HepG2 (cell line): ENCODE results near the gene DAD1. TPM values are rescaled to one million over a fixed set of nuclear protein-coding genes. Genes with fewer than 3 reads are reported as not detected.

Source experiments
- AKNA ChIP-seq: sonication (generic); formaldehyde crosslinking; IDR thresholded peaks from 2 replicates; pipeline ENCODE4 v1.4.0; 2020; ENCODE audit warnings: missing genetic modification reagents, borderline replicate concordance
- BHLHE40 ChIP-seq: IDR thresholded peaks from 2 replicates; pipeline ENCODE4 v1.6.1; 2011; ENCODE audit warnings: low read length, improper control_type of control experiment
- DPF2 ChIP-seq: sonication (generic); formaldehyde crosslinking; IDR thresholded peaks from 2 replicates; pipeline ENCODE4 v1.4.0; 2020; ENCODE audit warnings: mild to moderate bottlenecking, low read depth, missing genetic modification reagents, borderline replicate concordance
- DRAP1 ChIP-seq: IDR thresholded peaks from 2 replicates; pipeline ENCODE4 v1.6.1; 2016; ENCODE audit warnings: missing genetic modification reagents, missing compliant biosample characterization
- ELF1 ChIP-seq: sonication (generic); formaldehyde crosslinking; IDR thresholded peaks from 2 replicates; pipeline ENCODE4 v1.4.0; 2020; ENCODE audit warnings: missing genetic modification reagents
- ELF4 ChIP-seq: sonication (generic); formaldehyde crosslinking; IDR thresholded peaks from 2 replicates; pipeline ENCODE4 v1.5.0; 2020; ENCODE audit warnings: missing genetic modification reagents, mild to moderate bottlenecking, moderate library complexity, borderline replicate concordance
- GTF3A ChIP-seq: sonication (generic); formaldehyde crosslinking; conservative IDR thresholded peaks from 2 replicates; pipeline ENCODE4 v1.4.0; 2020; ENCODE audit warnings: mild to moderate bottlenecking, missing genetic modification reagents
- NAIF1 ChIP-seq: sonication (generic); formaldehyde crosslinking; IDR thresholded peaks from 2 replicates; pipeline ENCODE4 v1.5.0; 2020; ENCODE audit warnings: mild to moderate bottlenecking, missing genetic modification reagents, borderline replicate concordance
- NFIB ChIP-seq: sonication (generic); formaldehyde crosslinking; IDR thresholded peaks from 2 replicates; pipeline ENCODE4 v1.9.0; 2021; ENCODE audit warnings: missing genetic modification reagents, mild to moderate bottlenecking, borderline replicate concordance
- NFRKB ChIP-seq: fragments of 450-650 bp; IDR thresholded peaks from 2 replicates; pipeline ENCODE4 v1.6.1; 2017
- ONECUT2 ChIP-seq: sonication (generic); formaldehyde crosslinking; IDR thresholded peaks from 2 replicates; pipeline ENCODE4 v1.4.0; 2020; ENCODE audit warnings: missing genetic modification reagents
- PHF21A ChIP-seq: sonication (generic); formaldehyde crosslinking; IDR thresholded peaks from 2 replicates; pipeline ENCODE4 v1.5.0; 2020; ENCODE audit warnings: mild to moderate bottlenecking, missing genetic modification reagents
- PHF5A ChIP-seq: IDR thresholded peaks from one replicate; pipeline ENCODE4 v1.6.1; 2018; ENCODE audit warnings: low read depth, missing genetic modification reagents; ENCODE audit not compliant: unreplicated experiment
- POGK ChIP-seq: sonication (generic); formaldehyde crosslinking; conservative IDR thresholded peaks from 2 replicates; pipeline ENCODE4 v1.8.0; 2022; ENCODE audit warnings: mild to moderate bottlenecking, moderate library complexity, missing genetic modification reagents
- TBL1XR1 ChIP-seq: fragments of 150-350 bp; IDR thresholded peaks from 2 replicates; pipeline ENCODE4 v1.6.1; 2014; ENCODE audit warnings: borderline replicate concordance, low read length; ENCODE audit not compliant: partially characterized antibody
- TCF7L2 ChIP-seq: IDR thresholded peaks from 2 replicates; pipeline ENCODE4 v1.6.1; 2011; ENCODE audit warnings: mild to moderate bottlenecking, low read depth, low read length, moderate library complexity
- ZNF121 ChIP-seq: sonication (generic); formaldehyde crosslinking; IDR thresholded peaks from 2 replicates; pipeline ENCODE4 v1.5.0; 2020; ENCODE audit warnings: mild to moderate bottlenecking, missing genetic modification reagents
- ZNF746 ChIP-seq: sonication (generic); formaldehyde crosslinking; IDR thresholded peaks from 2 replicates; pipeline ENCODE4 v1.8.0; 2022; ENCODE audit warnings: mild to moderate bottlenecking, missing genetic modification reagents
- ZNF790 ChIP-seq: sonication (generic); formaldehyde crosslinking; IDR thresholded peaks from 2 replicates; pipeline ENCODE4 v1.8.0; 2022; ENCODE audit warnings: missing genetic modification reagents, mild to moderate bottlenecking, borderline replicate concordance
- polyA plus RNA-seq, 8 experiments: library from polyadenylated mRNA; depleted of rRNA in 3 of 8; stranded (reverse) in 7 of 8; unstranded in 1 of 8; fragments of >200 nt; fragmentation: Illumina TruSeq in 4 of 8; extraction: Trizol in 4 of 8; gene quantifications; 2 replicates each; pipeline versions ENCODE4 v1.2.1 to v1.2.3, GENCODE V29; 2011 to 2016; ENCODE audit warnings: low read depth in 4 of 8, missing spikeins in 1 of 8, mixed read lengths in 1 of 8; ENCODE audit not compliant: insufficient read depth in 1 of 8
- total RNA-seq, 5 experiments: library from RNA; depleted of rRNA; stranded (reverse); fragments of >200 nt; fragmentation: Illumina TruSeq; extraction: Trizol; gene quantifications; 2 replicates each; pipeline ENCODE4 v1.2.3, GENCODE V29; 2016; ENCODE audit warnings: low read depth in 1 of 5

The DAD1 gene
- total and polyA plus RNA-seq, 2 of the 13 experiments (the other 11 are each of a cell fraction or from before 2014, with no cell fraction given) = 558 to 626 TPM

- no peak for TF ChIP-seq AKNA (CRISPR knock-in tag)
- TF ChIP-seq NAIF1 (CRISPR knock-in tag) = no peak
- TF ChIP-seq TBL1XR1 = no peak
- peak; percentile 75; the same call in 1 of the 2 replicates for TF ChIP-seq ZNF121 (CRISPR knock-in tag)
- peak; percentile 70; the same call in 1 of the 2 replicates for TF ChIP-seq PHF21A (CRISPR knock-in tag)
- TF ChIP-seq ELF1 (CRISPR knock-in tag) = peak; percentile 16; the same call in 1 of the 2 replicates
- TF ChIP-seq TCF7L2 = no peak
- no peak for TF ChIP-seq NFRKB
- no peak for TF ChIP-seq PHF5A (CRISPR knock-in tag)
- no peak for TF ChIP-seq ONECUT2 (CRISPR knock-in tag)
- TF ChIP-seq ZNF746 = peak; percentile 46; the same call in 1 of the 2 replicates
- TF ChIP-seq ELF4 (CRISPR knock-in tag) = no peak
- TF ChIP-seq POGK = peak; percentile 59
- TF ChIP-seq BHLHE40 = no peak
- peak; percentile 77; the same call in 1 of the 2 replicates for TF ChIP-seq DRAP1 (CRISPR knock-in tag)
- peak; percentile 97; the same call in 1 of the 2 replicates for TF ChIP-seq GTF3A
- 0 out of 2 replicates have a peak, but pooled peaks have one; percentile 20 for TF ChIP-seq DPF2 (CRISPR knock-in tag)
- TF ChIP-seq NFIB (CRISPR knock-in tag) = no peak
- no peak; the same call in 1 of the 2 replicates for TF ChIP-seq ZNF790 (CRISPR knock-in tag)
Observed at GRCh38 chr14:22598099-22598895, 9.3 kb upstream of the DAD1 start, which contains the start of gene ABHD4 (continued).
